BE2C (cell line): Measurements from ENCODE around the gene AMOT.
"Not testable (repeated sequence)": the region's sequence is repeated elsewhere in the genome, so short reads cannot be mapped to it uniquely, and the experiment has no call there.

Source experiments
- DNase-seq: peaks from one replicate; pipeline ENCODE4 v3.0.0-alpha.2; 2020
- H3K27me3 ChIP-seq: fragments of 250-450 bp; sonication (Bioruptor Pico); 2 replicates; pipeline ENCODE4 v1.5.1; 2020; ENCODE audit warnings: mild to moderate bottlenecking
- H3K36me3 ChIP-seq: fragments of 250-450 bp; sonication (Bioruptor Pico); 2 replicates; pipeline ENCODE4 v1.5.1; 2020; ENCODE audit warnings: mild to moderate bottlenecking
- H3K4me1 ChIP-seq: fragments of 250-450 bp; sonication (Bioruptor Pico); 2 replicates; pipeline ENCODE4 v1.5.1; 2020
- H3K4me3 ChIP-seq: 2 replicates; pipeline ENCODE4 v1.5.1; 2011; ENCODE audit warnings: low read depth, low read length
- H3K9me3 ChIP-seq: fragments of 250-450 bp; sonication (Bioruptor Pico); 2 replicates; pipeline ENCODE4 v1.5.1; 2020
- CTCF ChIP-seq: IDR thresholded peaks from 2 replicates; pipeline ENCODE4 v1.5.1; 2012; ENCODE audit warnings: mild to moderate bottlenecking, low read depth, low read length

Gene AMOT

GRCh38 chrX:112868586-112868985, 28.0 kb upstream of the AMOT start:
- Histone ChIP-seq H3K4me3 (no peak overlapping the region), H3K4me1 (no peaks in the 10 kb centered on the region), H3K27me3 (no peaks in the 10 kb centered on the region), H3K36me3 (no peaks in the 10 kb centered on the region), H3K9me3 (no peaks in the 10 kb centered on the region)
- no peak for TF ChIP-seq CTCF
- DNase-seq: no peak

- Histone ChIP-seq H3K4me3 (no peak overlapping the region), H3K27me3 (no peaks in the 10 kb centered on the region), H3K9me3 (no peaks in the 10 kb centered on the region), H3K4me1 (no peaks in the 10 kb centered on the region), H3K36me3 (no peaks in the 10 kb centered on the region)
- no peak for DNase-seq
- TF ChIP-seq CTCF: peak; percentile 27; the same call in 1 of the 2 replicates
Measured at GRCh38 chrX:112867570-112867969, 26.9 kb upstream of the AMOT start.

- no peak for DNase-seq
- no peak for TF ChIP-seq CTCF
- H3K4me3 ChIP-seq: no peak overlapping the region
- H3K36me3 ChIP-seq: no peaks in the 10 kb centered on the region
- no peaks in the 10 kb centered on the region for H3K4me1 ChIP-seq
- H3K9me3 ChIP-seq: no peaks in the 10 kb centered on the region
- no peaks in the 10 kb centered on the region for H3K27me3 ChIP-seq
Measured at GRCh38 chrX:112866175-112866574, 25.5 kb upstream of the AMOT start.

- Histone ChIP-seq H3K36me3 (no peaks in the 10 kb centered on the region), H3K27me3 (no peaks in the 10 kb centered on the region), H3K4me1 (no peaks in the 10 kb centered on the region), H3K4me3 (no peak overlapping the region), H3K9me3 (no peaks in the 10 kb centered on the region)
- DNase-seq: no peak
- TF ChIP-seq CTCF: no peak
Measured at GRCh38 chrX:112865464-112866025, 24.9 kb upstream of the AMOT start.

- Histone ChIP-seq H3K9me3 (no peaks in the 10 kb centered on the region), H3K4me1 (no peaks in the 10 kb centered on the region), H3K36me3 (no peaks in the 10 kb centered on the region), H3K4me3 (no peak overlapping the region), H3K27me3 (no peaks in the 10 kb centered on the region)
- DNase-seq: no peak
- TF ChIP-seq CTCF: no peak
Measured at GRCh38 chrX:112863850-112864249, 23.2 kb upstream of the AMOT start.

GRCh38 chrX:112857478-112857878, 16.8 kb upstream of the AMOT start:
- TF ChIP-seq CTCF: no peak
- Histone ChIP-seq H3K27me3 (no peaks in the 10 kb centered on the region), H3K4me3 (no peak overlapping the region), H3K4me1 (no peaks in the 10 kb centered on the region), H3K36me3 (no peaks in the 10 kb centered on the region), H3K9me3 (no peaks in the 10 kb centered on the region)
- no peak for DNase-seq

- not testable (repeated sequence) for H3K36me3 ChIP-seq, DNase-seq, H3K27me3 ChIP-seq, H3K4me3 ChIP-seq, H3K9me3 ChIP-seq, H3K4me1 ChIP-seq
Measured at GRCh38 chrX:112854901-112855300, 14.3 kb upstream of the AMOT start.
